ENCODE data around the gene CARD9.
A peak's percentile ranks its signal among the peaks of the same experiment; 100 is the strongest.

CARD9 gene

GRCh38 chr9:136379891-136380290, 6.4 kb upstream of the CARD9 start:
- DNase-seq: no peak

- no peak for DNase-seq
These were observed 5.9 kb upstream of the CARD9 start for GRCh38 chr9:136379401-136379800.

- DNase-seq: no peak
These were observed 5.5 kb upstream of the CARD9 start for GRCh38 chr9:136379003-136379287.

GRCh38 chr9:136378170-136379002, 4.9 kb upstream of the CARD9 start:
- no peak for DNase-seq

GRCh38 chr9:136377341-136378169, 4.1 kb upstream of the CARD9 start:
- DNase-seq: no peak

GRCh38 chr9:136376457-136376856, 3.0 kb upstream of the CARD9 start:
- no peak for DNase-seq

- no peak for DNase-seq
These were observed 1.6 kb upstream of the CARD9 start for GRCh38 chr9:136375096-136375495.

GRCh38 chr9:136374183-136374575, 710 bp upstream of the CARD9 start:
- DNase-seq: no peak

- DNase-seq: peak; percentile 25 to 32
These were observed 739 bp downstream of the CARD9 start for GRCh38 chr9:136372561-136373299.

GRCh38 chr9:136372006-136372405, 1.5 kb downstream of the CARD9 start:
- DNase-seq: no peak

- no peak for DNase-seq
These were observed 2.0 kb downstream of the CARD9 start for GRCh38 chr9:136371533-136371880.

- DNase-seq: no peak
These were observed 2.6 kb downstream of the CARD9 start for GRCh38 chr9:136370687-136371532.

- no peak for DNase-seq
These were observed 3.4 kb downstream of the CARD9 start for GRCh38 chr9:136370037-136370436.

GRCh38 chr9:136368190-136368589, 5.3 kb downstream of the CARD9 start:
- no peak for DNase-seq

GRCh38 chr9:136367296-136368145, 5.9 kb downstream of the CARD9 start:
- DNase-seq: no peak

GRCh38 chr9:136366826-136367225, 6.6 kb downstream of the CARD9 start:
- no peak for DNase-seq

GRCh38 chr9:136365775-136366222, 7.7 kb downstream of the CARD9 start:
- peak in 1 of 2 donors; percentile 16 for DNase-seq

- no peak for DNase-seq
These were observed 8.3 kb downstream of the CARD9 start for GRCh38 chr9:136364942-136365774.

- DNase-seq: no peak
These were observed 9.3 kb downstream of the CARD9 start for GRCh38 chr9:136363949-136364748.

All from bone marrow (tissue), 2 donors.